HEK293 (cell line): ENCODE measurements around the gene TMTC1.

Experiments
- CTCF ChIA-PET: fragments of 350-600 bp; formaldehyde crosslinking; extraction: SDS; loops from one replicate; lab custom pipeline; 2021; ENCODE audit warnings: antibody characterized with exemption; lab: Yijun Ruan, JAX
- POLR2A ChIA-PET: fragments of 300-600 bp; formaldehyde crosslinking; extraction: SDS; loops from one replicate; lab custom pipeline; 2020; ENCODE audit warnings: antibody characterized with exemption, inconsistent platforms; lab: Yijun Ruan, JAX
- H3K27ac ChIP-seq: fragments of 200-500 bp; sonication (Bioruptor generic); 2 replicates; pipeline ENCODE4 v1.5.1; 2014; ENCODE audit warnings: low read depth, low read length, control low read depth, inconsistent platforms; ENCODE audit errors: extremely low read depth
- H3K36me3 ChIP-seq, 2 experiments: fragments of 200-500 bp in 1 of 2; sonication (Bioruptor generic) in 1 of 2; 1 replicate in 1 of 2; 2 replicates in 1 of 2; pipeline ENCODE4 v1.5.1; 2014 to 2017; ENCODE audit warnings: inconsistent platforms in 2 of 2, low read length in 2 of 2; ENCODE audit not compliant: control insufficient read depth in 2 of 2, insufficient read depth in 1 of 2
- H3K4me1 ChIP-seq: fragments of 200-500 bp; sonication (Bioruptor generic); 2 replicates; pipeline ENCODE4 v1.5.1; 2014; ENCODE audit warnings: mild to moderate bottlenecking, low read length, inconsistent platforms; ENCODE audit not compliant: control insufficient read depth, insufficient read depth
- H3K4me3 ChIP-seq: 2 replicates; pipeline ENCODE4 v1.5.1; 2011; ENCODE audit warnings: low read depth, mild to moderate bottlenecking, control low read depth, low read length, moderate library complexity
- H3K9me3 ChIP-seq: fragments of 200-500 bp; sonication (Bioruptor generic); 2 replicates; pipeline ENCODE4 v1.5.1; 2014; ENCODE audit warnings: low read depth, low read length, inconsistent platforms; ENCODE audit not compliant: control insufficient read depth, insufficient read depth
- AEBP2 ChIP-seq: fragments of 450-650 bp; formaldehyde crosslinking; IDR thresholded peaks from 2 replicates; pipeline ENCODE4 v1.5.1; 2016; ENCODE audit warnings: missing biosample characterization, missing genetic modification characterization, borderline replicate concordance
- BCL11A ChIP-seq: fragments of 450-650 bp; formaldehyde crosslinking; IDR thresholded peaks from 2 replicates; pipeline ENCODE4 v1.5.1; 2016; ENCODE audit warnings: low read depth, missing biosample characterization, missing genetic modification characterization
- KLF9 ChIP-seq: fragments of 450-650 bp; formaldehyde crosslinking; IDR thresholded peaks from 2 replicates; pipeline ENCODE4 v1.5.1; 2016; ENCODE audit warnings: missing biosample characterization, missing genetic modification characterization, low read depth
- RBAK ChIP-seq: fragments of 450-650 bp; formaldehyde crosslinking; IDR thresholded peaks from 2 replicates; pipeline ENCODE4 v1.5.1; 2016; ENCODE audit warnings: missing biosample characterization, missing genetic modification characterization
- ZBTB7A ChIP-seq: fragments of 450-650 bp; formaldehyde crosslinking; IDR thresholded peaks from 2 replicates; pipeline ENCODE4 v1.5.1; 2016; ENCODE audit warnings: low read depth, missing biosample characterization, missing genetic modification characterization
- ZNF19 ChIP-seq: fragments of 450-650 bp; formaldehyde crosslinking; IDR thresholded peaks from 2 replicates; pipeline ENCODE4; 2016; ENCODE audit warnings: missing biosample characterization, missing genetic modification characterization, low read depth
- ZNF202 ChIP-seq: fragments of 450-650 bp; formaldehyde crosslinking; IDR thresholded peaks from 2 replicates; pipeline ENCODE4 v1.5.1; 2016; ENCODE audit warnings: missing biosample characterization, missing genetic modification characterization, borderline replicate concordance
- ZNF214 ChIP-seq: fragments of 450-650 bp; formaldehyde crosslinking; IDR thresholded peaks from 2 replicates; pipeline ENCODE4 v1.5.1; 2017; ENCODE audit warnings: missing biosample characterization, mild to moderate bottlenecking, missing genetic modification characterization, borderline replicate concordance
- ZNF24 ChIP-seq: fragments of 450-650 bp; formaldehyde crosslinking; IDR thresholded peaks from 2 replicates; pipeline ENCODE4 v1.5.1; 2016; ENCODE audit warnings: missing biosample characterization, missing genetic modification characterization
- ZNF302 ChIP-seq: fragments of 450-650 bp; formaldehyde crosslinking; IDR thresholded peaks from 2 replicates; pipeline ENCODE4 v1.5.1; 2016; ENCODE audit warnings: missing biosample characterization, missing genetic modification characterization, low read depth
- ZNF366 ChIP-seq: fragments of 450-650 bp; formaldehyde crosslinking; conservative IDR thresholded peaks from 2 replicates; pipeline ENCODE4 v1.5.1; 2016; ENCODE audit warnings: missing biosample characterization, missing genetic modification characterization
- ZNF48 ChIP-seq: fragments of 450-650 bp; formaldehyde crosslinking; IDR thresholded peaks from 2 replicates; pipeline ENCODE4 v1.5.1; 2016; ENCODE audit warnings: missing biosample characterization, missing genetic modification characterization
- ZNF513 ChIP-seq: fragments of 450-650 bp; IDR thresholded peaks from 2 replicates; pipeline ENCODE4 v1.5.1; 2018; ENCODE audit warnings: missing biosample characterization, missing genetic modification characterization
- ZNF521 ChIP-seq: fragments of 450-650 bp; formaldehyde crosslinking; IDR thresholded peaks from 2 replicates; pipeline ENCODE4 v1.5.1; 2017; ENCODE audit warnings: missing biosample characterization, mild to moderate bottlenecking, missing genetic modification characterization
- ZNF548 ChIP-seq: fragments of 450-650 bp; formaldehyde crosslinking; IDR thresholded peaks from 2 replicates; pipeline ENCODE4 v1.5.1; 2016; ENCODE audit warnings: missing biosample characterization, missing genetic modification characterization
- ZNF561 ChIP-seq: fragments of 450-650 bp; IDR thresholded peaks from 2 replicates; pipeline ENCODE4 v1.5.1; 2018; ENCODE audit warnings: missing biosample characterization, missing genetic modification characterization, borderline replicate concordance
- ZNF585B ChIP-seq: fragments of 450-650 bp; formaldehyde crosslinking; IDR thresholded peaks from 2 replicates; pipeline ENCODE4 v1.5.1; 2016; ENCODE audit warnings: missing biosample characterization, missing genetic modification characterization
- ZNF645 ChIP-seq: fragments of 450-650 bp; formaldehyde crosslinking; IDR thresholded peaks from 2 replicates; pipeline ENCODE4; 2016; ENCODE audit warnings: missing biosample characterization, missing genetic modification characterization
- ZNF660 ChIP-seq: fragments of 450-650 bp; IDR thresholded peaks from 2 replicates; pipeline ENCODE4 v1.5.1; 2018; ENCODE audit warnings: missing biosample characterization, mild to moderate bottlenecking, missing genetic modification characterization
- ZNF664 ChIP-seq: fragments of 450-650 bp; formaldehyde crosslinking; IDR thresholded peaks from 2 replicates; pipeline ENCODE4 v1.5.1; 2016; ENCODE audit warnings: missing biosample characterization, missing genetic modification characterization
- ZNF670 ChIP-seq: fragments of 450-650 bp; formaldehyde crosslinking; IDR thresholded peaks from 2 replicates; pipeline ENCODE4 v1.5.1; 2016; ENCODE audit warnings: missing biosample characterization, missing genetic modification characterization, low read depth
- TF ChIP-seq, protein P1 (sequence below): fragments of 450-650 bp; formaldehyde crosslinking; IDR thresholded peaks from 2 replicates; pipeline ENCODE4 v1.5.1; 2016; ENCODE audit warnings: missing biosample characterization, missing genetic modification characterization, borderline replicate concordance

The TMTC1 gene

DNA sequence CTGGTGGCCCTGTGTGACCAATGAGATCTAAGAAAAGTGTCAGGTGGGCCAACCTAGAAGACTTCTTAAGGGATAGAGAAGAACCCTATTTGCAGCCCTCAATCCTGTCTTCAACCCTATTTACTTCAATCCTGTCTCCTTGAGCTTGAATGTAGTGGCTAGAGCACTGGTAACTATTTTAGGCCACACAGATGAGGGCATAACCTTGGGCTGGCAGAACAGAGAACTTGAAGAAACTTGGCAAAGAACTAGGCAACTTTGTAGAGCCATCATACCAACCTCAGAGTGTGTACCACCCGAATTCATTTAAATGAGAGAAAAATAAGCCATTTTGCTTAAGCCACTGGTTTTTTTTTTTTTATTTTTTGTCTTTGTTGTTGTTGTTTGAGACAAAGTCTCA is 94.8 kb downstream of the TMTC1 start:
- H3K36me3 ChIP-seq: no peaks in the 10 kb centered on the region
- TF ChIP-seq ZNF521 (tag by site-specific recombination) (no peak), ZNF48 (tag by site-specific recombination) (no peak), ZNF513 (tag by site-specific recombination) (no peak), ZNF19 (no peak)
- TF ChIP-seq, all 188 proteins: peak for 0
- Histone ChIP-seq H3K4me3 (no peak overlapping the region), H3K9me3 (no peaks in the 10 kb centered on the region), H3K27ac (no peak overlapping the region), H3K4me1 (no peaks in the 10 kb centered on the region)
- CTCF ChIA-PET: no interaction called here
- POLR2A ChIA-PET: no interaction called here

DNA sequence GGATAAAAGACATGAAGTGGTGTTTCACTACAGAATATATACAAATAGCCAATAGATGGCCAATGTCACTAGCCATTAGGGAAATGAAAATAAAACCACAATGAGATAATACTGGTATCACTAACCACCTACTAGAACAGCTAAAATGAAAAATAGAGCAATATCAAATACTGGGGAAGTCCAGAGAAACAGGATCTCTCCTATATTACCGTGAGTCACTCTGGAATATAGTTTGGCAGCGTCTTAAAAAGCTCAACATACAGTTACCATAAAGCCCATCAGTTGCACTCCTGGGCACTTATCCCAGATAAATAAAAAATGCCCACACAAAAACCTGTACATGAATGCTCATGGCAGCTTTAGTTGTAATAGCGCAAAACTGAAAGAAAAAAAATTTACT is 101.7 kb downstream of the TMTC1 start:
- CTCF ChIA-PET: no interaction called here
- H3K9me3 ChIP-seq: no peaks in the 10 kb centered on the region
- no peaks in the 10 kb centered on the region for H3K36me3 ChIP-seq
- TF ChIP-seq ZNF202 (tag by site-specific recombination) (no peak), ZNF548 (tag by site-specific recombination) (no peak), ZNF670 (tag by site-specific recombination) (no peak), BCL11A (tag by site-specific recombination) (no peak), ZBTB7A (tag by site-specific recombination) (no peak), ZNF48 (tag by site-specific recombination) (no peak), RBAK (tag by site-specific recombination) (no peak), ZNF645 (tag by site-specific recombination) (no peak), ZNF24 (tag by site-specific recombination) (no peak), ZNF366 (tag by site-specific recombination) (no peak), ZNF214 (no peak), ZNF660 (tag by site-specific recombination) (no peak), KLF9 (tag by site-specific recombination) (no peak), ZNF664 (tag by site-specific recombination) (no peak), ZNF561 (tag by site-specific recombination) (no peak), ZNF302 (tag by site-specific recombination) (no peak), ZNF585B (no peak), AEBP2 (no peak)
- TF ChIP-seq, protein P1, sequence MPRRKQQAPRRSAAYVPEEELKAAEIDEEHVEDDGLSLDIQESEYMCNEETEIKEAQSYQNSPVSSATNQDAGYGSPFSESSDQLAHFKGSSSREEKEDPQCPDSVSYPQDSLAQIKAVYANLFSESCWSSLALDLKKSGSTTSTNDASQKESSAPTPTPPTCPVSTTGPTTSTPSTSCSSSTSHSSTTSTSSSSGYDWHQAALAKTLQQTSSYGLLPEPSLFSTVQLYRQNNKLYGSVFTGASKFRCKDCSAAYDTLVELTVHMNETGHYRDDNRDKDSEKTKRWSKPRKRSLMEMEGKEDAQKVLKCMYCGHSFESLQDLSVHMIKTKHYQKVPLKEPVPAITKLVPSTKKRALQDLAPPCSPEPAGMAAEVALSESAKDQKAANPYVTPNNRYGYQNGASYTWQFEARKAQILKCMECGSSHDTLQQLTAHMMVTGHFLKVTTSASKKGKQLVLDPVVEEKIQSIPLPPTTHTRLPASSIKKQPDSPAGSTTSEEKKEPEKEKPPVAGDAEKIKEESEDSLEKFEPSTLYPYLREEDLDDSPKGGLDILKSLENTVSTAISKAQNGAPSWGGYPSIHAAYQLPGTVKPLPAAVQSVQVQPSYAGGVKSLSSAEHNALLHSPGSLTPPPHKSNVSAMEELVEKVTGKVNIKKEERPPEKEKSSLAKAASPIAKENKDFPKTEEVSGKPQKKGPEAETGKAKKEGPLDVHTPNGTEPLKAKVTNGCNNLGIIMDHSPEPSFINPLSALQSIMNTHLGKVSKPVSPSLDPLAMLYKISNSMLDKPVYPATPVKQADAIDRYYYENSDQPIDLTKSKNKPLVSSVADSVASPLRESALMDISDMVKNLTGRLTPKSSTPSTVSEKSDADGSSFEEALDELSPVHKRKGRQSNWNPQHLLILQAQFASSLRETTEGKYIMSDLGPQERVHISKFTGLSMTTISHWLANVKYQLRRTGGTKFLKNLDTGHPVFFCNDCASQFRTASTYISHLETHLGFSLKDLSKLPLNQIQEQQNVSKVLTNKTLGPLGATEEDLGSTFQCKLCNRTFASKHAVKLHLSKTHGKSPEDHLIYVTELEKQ: no peak
- POLR2A ChIA-PET: no interaction called here
- no peaks in the 10 kb centered on the region for H3K4me1 ChIP-seq
- no peak overlapping the region for H3K4me3 ChIP-seq
- no peak overlapping the region for H3K27ac ChIP-seq
